NB4 (cell line): ENCODE measurements around the gene PCK1.
"Not testable (repeated sequence)": the region's sequence is repeated elsewhere in the genome, so short reads cannot be mapped to it uniquely, and the experiment has no call there.

Experiments
- DNase-seq: peaks from one replicate; pipeline ENCODE4 v3.0.0; 2010; ENCODE audit warnings: low read depth
- H3K4me3 ChIP-seq: one replicate; pipeline ENCODE4 v1.5.1; 2011; ENCODE audit warnings: mild to moderate bottlenecking, low read depth, low read length, moderate library complexity
- MYC ChIP-seq: IDR thresholded peaks from 2 replicates; pipeline ENCODE4 v1.6.1; 2011; ENCODE audit warnings: low read depth, low read length
- POLR2A ChIP-seq: IDR thresholded peaks from 2 replicates; pipeline ENCODE4 v1.6.1; 2011; ENCODE audit warnings: mild to moderate bottlenecking; ENCODE audit not compliant: insufficient read length; ENCODE audit errors: extremely low read depth
- TF ChIP-seq, protein P1 (sequence below): IDR thresholded peaks from one replicate; pipeline ENCODE4 v1.5.1; 2012; ENCODE audit warnings: low read depth, low read length
- TF ChIP-seq, protein P2 (sequence below): IDR thresholded peaks from 2 replicates; pipeline ENCODE4 v1.6.1; 2011; ENCODE audit warnings: low read depth, low read length

PCK1 gene

DNA sequence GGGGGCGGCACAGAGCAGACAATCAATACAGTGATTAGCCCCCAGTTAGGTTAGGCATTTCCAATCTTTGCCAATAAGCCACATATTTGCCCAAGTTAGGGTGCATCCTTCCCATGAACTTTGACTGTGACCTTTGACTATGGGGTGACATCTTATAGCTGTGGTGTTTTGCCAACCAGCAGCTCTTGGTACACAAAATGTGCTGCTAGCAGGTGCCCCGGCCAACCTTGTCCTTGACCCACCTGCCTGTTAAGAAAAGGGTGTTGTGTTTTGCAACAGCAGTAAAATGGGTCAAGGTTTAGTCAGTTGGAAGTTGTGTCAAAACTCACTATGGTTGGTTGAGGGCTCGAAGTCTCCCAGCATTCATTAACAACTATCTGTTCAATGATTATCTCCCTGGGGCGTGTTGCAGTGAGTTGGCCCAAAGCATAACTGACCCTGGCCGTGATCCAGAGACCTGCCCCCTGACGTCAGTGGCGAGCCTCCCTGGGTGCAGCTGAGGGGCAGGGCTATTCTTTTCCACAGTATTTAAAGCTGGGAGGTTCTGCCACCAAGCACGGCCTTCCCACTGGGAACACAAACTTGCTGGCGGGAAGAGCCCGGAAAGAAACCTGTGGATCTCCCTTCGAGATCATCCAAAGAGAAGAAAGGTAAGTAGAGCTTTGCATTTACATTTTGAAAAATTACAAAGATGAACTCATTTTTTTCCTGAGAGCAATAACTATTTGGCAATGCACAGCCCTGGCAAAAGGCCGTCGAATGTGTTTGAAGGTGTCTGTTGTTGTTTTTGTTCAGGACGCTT, at the start of gene PCK1:
Gene PCK1 (plus strand): TSS at position 557 of the 802 bp plus-strand sequence. CDS start 302 bp downstream, outside the sequence.
- TF ChIP-seq POLR2A = no peak
- TF ChIP-seq, protein P1, sequence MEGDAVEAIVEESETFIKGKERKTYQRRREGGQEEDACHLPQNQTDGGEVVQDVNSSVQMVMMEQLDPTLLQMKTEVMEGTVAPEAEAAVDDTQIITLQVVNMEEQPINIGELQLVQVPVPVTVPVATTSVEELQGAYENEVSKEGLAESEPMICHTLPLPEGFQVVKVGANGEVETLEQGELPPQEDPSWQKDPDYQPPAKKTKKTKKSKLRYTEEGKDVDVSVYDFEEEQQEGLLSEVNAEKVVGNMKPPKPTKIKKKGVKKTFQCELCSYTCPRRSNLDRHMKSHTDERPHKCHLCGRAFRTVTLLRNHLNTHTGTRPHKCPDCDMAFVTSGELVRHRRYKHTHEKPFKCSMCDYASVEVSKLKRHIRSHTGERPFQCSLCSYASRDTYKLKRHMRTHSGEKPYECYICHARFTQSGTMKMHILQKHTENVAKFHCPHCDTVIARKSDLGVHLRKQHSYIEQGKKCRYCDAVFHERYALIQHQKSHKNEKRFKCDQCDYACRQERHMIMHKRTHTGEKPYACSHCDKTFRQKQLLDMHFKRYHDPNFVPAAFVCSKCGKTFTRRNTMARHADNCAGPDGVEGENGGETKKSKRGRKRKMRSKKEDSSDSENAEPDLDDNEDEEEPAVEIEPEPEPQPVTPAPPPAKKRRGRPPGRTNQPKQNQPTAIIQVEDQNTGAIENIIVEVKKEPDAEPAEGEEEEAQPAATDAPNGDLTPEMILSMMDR = no peak
- no peak for TF ChIP-seq MYC
- TF ChIP-seq, protein P2, sequence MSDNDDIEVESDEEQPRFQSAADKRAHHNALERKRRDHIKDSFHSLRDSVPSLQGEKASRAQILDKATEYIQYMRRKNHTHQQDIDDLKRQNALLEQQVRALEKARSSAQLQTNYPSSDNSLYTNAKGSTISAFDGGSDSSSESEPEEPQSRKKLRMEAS = no peak
- DNase-seq = no peak
- no peak within 1 kb of the TSS for H3K4me3 ChIP-seq

DNA sequence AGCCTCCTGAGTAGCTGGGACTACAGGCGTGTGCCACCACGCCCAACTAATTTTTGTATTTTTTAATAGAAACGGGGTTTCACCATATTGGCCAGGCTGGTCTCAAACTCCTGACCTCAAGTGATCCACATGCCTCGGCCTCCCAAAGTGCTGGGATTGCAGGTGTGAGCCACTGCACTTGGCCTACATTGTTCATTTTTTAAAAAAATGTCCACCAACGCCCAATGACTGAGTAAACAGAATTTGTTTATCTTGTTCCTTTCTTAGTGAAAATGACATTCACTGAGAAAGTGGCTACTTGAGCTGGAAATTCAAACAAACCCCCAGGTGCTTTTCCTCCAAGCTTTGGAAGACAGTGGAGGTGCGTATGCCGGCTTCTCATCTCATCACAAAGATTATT, 49.2 kb upstream of the PCK1 start:
- not testable (repeated sequence) for H3K4me3 ChIP-seq, DNase-seq

DNA sequence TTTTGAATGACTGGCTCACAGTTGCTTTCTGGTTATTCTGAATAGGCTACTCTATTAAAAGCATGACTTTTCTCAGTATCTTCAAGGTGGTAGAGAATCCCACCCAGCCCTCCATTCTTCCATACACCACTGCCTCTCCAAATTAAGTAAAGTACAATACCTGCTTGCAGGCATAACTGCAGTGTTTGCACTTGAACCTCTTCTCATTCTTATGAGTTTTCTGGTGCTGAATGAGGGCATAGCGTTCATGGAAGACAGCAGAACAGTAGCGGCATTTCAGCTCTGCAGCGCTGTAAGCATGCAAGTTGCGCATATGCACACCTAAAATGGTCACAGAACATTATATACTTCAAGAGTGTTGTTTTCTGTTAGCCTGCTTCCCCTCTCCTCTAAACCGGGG, 48.5 kb upstream of the PCK1 start:
- TF ChIP-seq, protein P2 = no peak
- TF ChIP-seq, protein P1 = no peak
- TF ChIP-seq POLR2A (no peak), MYC (no peak)
- no peak overlapping the region for H3K4me3 ChIP-seq
- DNase-seq = no peak

DNA sequence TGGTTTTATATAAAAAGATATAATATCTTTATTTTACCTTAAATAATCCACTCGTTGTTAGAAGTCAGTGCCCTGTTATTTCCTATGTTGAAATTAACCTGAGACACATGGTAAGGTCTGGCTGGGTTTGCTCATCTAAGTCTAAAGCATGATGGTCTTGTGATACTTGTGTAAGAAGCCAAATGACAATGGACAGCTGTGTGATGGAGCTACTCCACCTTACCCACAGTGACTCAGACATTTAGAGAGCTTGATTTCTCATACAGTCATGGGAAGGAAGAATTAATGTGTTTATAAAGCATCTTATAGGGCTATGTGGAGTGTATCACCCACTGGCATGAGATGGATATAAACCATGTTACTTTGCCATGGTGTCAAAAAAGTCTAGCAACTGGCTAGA, 47.7 kb upstream of the PCK1 start:
- no peak for DNase-seq
- no peak overlapping the region for H3K4me3 ChIP-seq
- TF ChIP-seq, protein P1 = no peak
- no peak for TF ChIP-seq MYC
- TF ChIP-seq POLR2A = no peak
- TF ChIP-seq, protein P2 = no peak

DNA sequence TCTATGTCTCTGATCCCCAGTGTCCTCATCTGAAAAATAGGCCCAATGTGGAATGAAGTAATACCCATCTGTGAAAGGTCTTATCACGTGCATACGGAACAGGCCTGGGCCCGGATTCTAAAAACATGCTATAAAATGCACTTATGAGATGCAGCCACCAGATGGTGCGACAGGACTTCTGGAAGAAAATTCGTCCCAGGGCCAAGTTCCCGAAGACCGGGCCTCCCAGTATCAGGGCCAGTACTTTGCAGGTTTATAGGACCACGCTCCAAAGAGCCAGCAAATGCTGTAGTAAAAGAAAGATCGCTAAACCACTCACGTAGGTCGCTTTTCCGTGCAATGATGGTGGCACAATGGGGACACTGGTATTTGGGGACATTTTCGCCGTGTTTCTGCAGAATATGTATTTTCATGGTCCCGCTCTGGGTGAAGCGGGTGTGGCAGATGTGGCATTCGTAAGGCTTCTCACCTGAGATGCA, 46.6 kb upstream of the PCK1 start:
- DNase-seq = peak; percentile 61

DNA sequence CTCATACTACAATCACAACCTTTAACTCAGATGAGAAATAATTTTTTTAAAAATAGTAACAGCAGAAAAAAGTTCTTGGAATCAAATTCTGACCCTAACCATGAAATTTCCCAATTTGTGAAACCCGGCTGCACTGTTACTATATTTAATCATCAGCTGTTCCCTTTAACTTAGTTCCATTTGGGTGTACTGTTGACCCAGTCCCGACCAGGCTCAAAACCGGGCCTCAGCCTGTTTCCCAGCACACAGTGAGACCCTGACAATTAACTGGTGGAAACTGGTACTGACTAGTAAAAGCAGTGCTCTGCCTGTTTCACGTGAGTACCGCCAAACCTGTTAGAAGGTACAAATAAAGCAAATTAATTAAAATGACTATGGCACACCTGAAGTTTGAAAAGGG, 43.0 kb upstream of the PCK1 start:
- DNase-seq = no peak
- no peak overlapping the region for H3K4me3 ChIP-seq
- TF ChIP-seq MYC (no peak), POLR2A (no peak)
- TF ChIP-seq, protein P1 = no peak
- TF ChIP-seq, protein P2 = no peak

More for the DNA sequence above, 46.6 kb upstream of the PCK1 start:
- TF ChIP-seq, protein P2 = peak; percentile 63
- TF ChIP-seq, protein P1 = peak; percentile 67
- no peak for TF ChIP-seq MYC
- TF ChIP-seq POLR2A = no peak
- H3K4me3 ChIP-seq = no peak overlapping the region
